NCI-H1694 treated with DMSO at 0.1 percent for 48 hours (cell line): Measurements from ENCODE around the gene SYNE4.

Experiments
- DNase-seq: peaks from one replicate; lab custom pipeline; 2025; lab: John Stamatoyannopoulos, UW

The SYNE4 gene

DNA sequence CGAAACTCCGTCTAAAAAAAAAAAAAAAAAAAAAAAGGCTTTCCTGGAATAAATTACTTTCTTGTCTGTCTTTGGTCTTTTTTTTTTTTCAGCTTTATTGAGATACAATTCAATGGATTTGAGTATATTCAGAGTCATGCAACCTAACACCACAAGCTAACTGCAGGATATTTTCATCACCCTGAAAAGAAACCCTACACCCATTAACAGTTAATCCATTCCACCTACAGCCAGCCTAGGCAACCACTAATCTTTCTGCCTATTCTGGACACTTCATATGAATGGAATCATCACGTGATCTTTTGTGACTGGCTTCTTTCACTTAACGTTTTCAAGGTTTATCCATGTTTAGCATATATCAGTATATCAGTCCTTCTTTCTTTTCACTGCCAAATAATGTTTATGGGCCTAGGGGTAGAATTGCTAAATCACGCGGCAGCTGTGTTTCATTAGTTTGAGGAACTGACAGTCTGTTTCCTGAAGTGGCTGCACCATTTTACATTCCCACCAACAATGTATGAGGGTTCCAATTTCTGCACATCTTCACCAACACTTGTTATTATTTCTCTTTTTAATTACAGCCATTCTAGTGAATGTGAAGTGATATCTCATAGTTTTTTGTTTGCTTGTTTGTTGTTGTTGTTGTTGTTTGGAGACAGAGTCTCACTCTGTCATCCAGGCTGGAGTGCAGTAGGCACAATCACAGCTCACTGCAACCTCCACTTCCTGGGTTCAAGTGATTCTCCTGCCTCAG, 52.6 kb downstream of the SYNE4 start:
- no peak for DNase-seq
